NB4 (cell line): ENCODE measurements around the gene TMEM181.

Experiments
- CTCF ChIP-seq: IDR thresholded peaks from one replicate; pipeline ENCODE4 v1.5.1; 2012; ENCODE audit warnings: low read depth, low read length
- MAX ChIP-seq: IDR thresholded peaks from 2 replicates; pipeline ENCODE4 v1.6.1; 2011; ENCODE audit warnings: low read depth, low read length
- MYC ChIP-seq: IDR thresholded peaks from 2 replicates; pipeline ENCODE4 v1.6.1; 2011; ENCODE audit warnings: low read depth, low read length
- POLR2A ChIP-seq: IDR thresholded peaks from 2 replicates; pipeline ENCODE4 v1.6.1; 2011; ENCODE audit warnings: mild to moderate bottlenecking; ENCODE audit not compliant: insufficient read length; ENCODE audit errors: extremely low read depth

- TF ChIP-seq CTCF: no peak
- no peak for TF ChIP-seq MYC
- TF ChIP-seq POLR2A: no peak
- TF ChIP-seq MAX: no peak
Measured at GRCh38 chr6:158669145-158670035, 109.5 kb downstream of the TMEM181 start.
